GM12878 (cell line): Measurements from ENCODE around the gene COL13A1. TPM values are rescaled to one million over a fixed set of nuclear protein-coding genes. Genes with fewer than 3 reads are reported as not detected.

Experiments used
- ATAC-seq: fragments of 200-7000 bp; cut with Tn5 transposase; 3 replicates; pipeline ENCODE4 v1.9.1; 2020; ENCODE audit warnings: mild to moderate bottlenecking, moderate library complexity
- BruUV-seq: library from RNA; stranded (reverse); fragments of 400-500 nt; replicated peaks from 2 replicates; lab custom pipeline; 2021; lab: Mats Ljungman, UMichigan
- CTCF ChIA-PET: fragments of 300-600 bp; sonication (Branson Sonifier 250); formaldehyde crosslinking; extraction: SDS; loops from one replicate; lab custom pipeline; 2021; ENCODE audit warnings: inconsistent platforms; lab: Yijun Ruan, JAX
- POLR2A ChIA-PET: fragments of 350-600 bp; formaldehyde crosslinking; extraction: SDS; loops from one replicate; lab custom pipeline; 2021; ENCODE audit warnings: inconsistent platforms; lab: Charles Lee
- RAD21 ChIA-PET: fragments of 300-600 bp; sonication (Branson Sonifier 250); formaldehyde crosslinking; loops from one replicate; lab custom pipeline; 2023; ENCODE audit warnings: antibody characterized with exemption; ENCODE audit not compliant: unreplicated experiment; lab: Charles Lee
- SMC1A ChIA-PET: fragments of 300-600 bp; sonication (Branson Sonifier 250); formaldehyde crosslinking; loops from one replicate; lab custom pipeline; 2023; ENCODE audit not compliant: unreplicated experiment, uncharacterized antibody; lab: Charles Lee
- DNase-seq: peaks from one replicate; pipeline ENCODE4 v3.0.0-alpha.2; 2011; ENCODE audit warnings: low read depth, low spot score
- FAIRE-seq: peaks from 3 replicates; lab custom pipeline; 2011; peaks lifted over from hg19 to GRCh38; lab: Jason Lieb, UNC
- H2AFZ ChIP-seq: 2 replicates; pipeline ENCODE4 v1.6.0; 2011; ENCODE audit warnings: low read depth, low read length, control low read depth; ENCODE audit not compliant: control insufficient read depth
- H3K27ac ChIP-seq: 2 replicates; pipeline ENCODE4 v1.5.1; 2011; ENCODE audit warnings: control low read depth; ENCODE audit not compliant: control insufficient read depth, insufficient read depth
- H3K27me3 ChIP-seq, 2 experiments: replicated peaks in 1 of 2; 2 replicates each; pipeline versions ENCODE4 v1.6.0 to v1.6.1; 2011; ENCODE audit warnings: low read length in 1 of 2; ENCODE audit not compliant: control insufficient read depth in 2 of 2, insufficient read depth in 2 of 2
- H3K36me3 ChIP-seq, 2 experiments: 2 replicates each; pipeline ENCODE4 v1.5.1; 2011; ENCODE audit warnings: low read length in 1 of 2; ENCODE audit not compliant: control insufficient read depth in 2 of 2, insufficient read depth in 2 of 2
- H3K4me1 ChIP-seq: 2 replicates; pipeline ENCODE4 v1.6.1; 2011; ENCODE audit warnings: mild to moderate bottlenecking, low read length, moderate library complexity, mixed read lengths; ENCODE audit not compliant: control insufficient read depth, insufficient read depth
- H3K4me2 ChIP-seq: 2 replicates; pipeline ENCODE4 v1.6.0; 2011; ENCODE audit warnings: control low read depth; ENCODE audit not compliant: control insufficient read depth, insufficient read depth
- H3K4me3 ChIP-seq: fragments of 200-600 bp; sonication (generic); 2 replicates; pipeline ENCODE4 v1.5.1; 2016
- H3K79me2 ChIP-seq: 2 replicates; pipeline ENCODE4 v1.6.0; 2011; ENCODE audit warnings: low read length; ENCODE audit not compliant: control insufficient read depth, insufficient read depth
- H3K9ac ChIP-seq: 2 replicates; pipeline ENCODE4 v1.8.0; 2011; ENCODE audit warnings: low read length, control low read depth, mixed read lengths; ENCODE audit not compliant: control insufficient read depth, insufficient read depth
- H3K9me3 ChIP-seq: replicated peaks from 3 replicates; pipeline ENCODE4 v1.5.1; 2011; ENCODE audit warnings: mild to moderate bottlenecking, low read length; ENCODE audit not compliant: control insufficient read depth, insufficient read depth
- H4K20me1 ChIP-seq: 2 replicates; pipeline ENCODE4 v1.6.0; 2011; ENCODE audit not compliant: control insufficient read depth, insufficient read depth
- ATF3 ChIP-seq: IDR thresholded peaks from 2 replicates; pipeline ENCODE4 v1.6.1; 2011; ENCODE audit warnings: low read depth, mild to moderate bottlenecking, low read length, moderate library complexity, borderline replicate concordance; ENCODE audit errors: extremely low read depth
- BCL11A ChIP-seq: IDR thresholded peaks from 2 replicates; pipeline ENCODE4 v1.6.1; 2011; ENCODE audit warnings: low read depth, low read length
- CBFB ChIP-seq: IDR thresholded peaks from 2 replicates; pipeline ENCODE4 v1.6.1; 2016; ENCODE audit warnings: antibody characterized with exemption, low read depth
- CBX5 ChIP-seq: sonication (generic); IDR thresholded peaks from 2 replicates; pipeline ENCODE4 v1.6.1; 2016; ENCODE audit warnings: low read depth, moderate library complexity, mild to moderate bottlenecking, inconsistent platforms
- DPF2 ChIP-seq: fragments of 450-650 bp; IDR thresholded peaks from 2 replicates; pipeline ENCODE4 v1.6.1; 2017; ENCODE audit warnings: mild to moderate bottlenecking
- HDAC6 ChIP-seq: fragments of 200-600 bp; sonication (generic); IDR thresholded peaks from one replicate; pipeline ENCODE4 v1.8.0; 2017; ENCODE audit warnings: antibody characterized with exemption; ENCODE audit not compliant: unreplicated experiment
- IKZF1 ChIP-seq: fragments of 450-650 bp; conservative IDR thresholded peaks from 2 replicates; pipeline ENCODE4 v1.6.1; 2017; ENCODE audit warnings: antibody characterized with exemption, mild to moderate bottlenecking
- MLLT1 ChIP-seq: fragments of 450-650 bp; IDR thresholded peaks from 2 replicates; pipeline ENCODE4 v1.6.1; 2016; ENCODE audit warnings: mild to moderate bottlenecking
- MTA2 ChIP-seq: fragments of 450-650 bp; IDR thresholded peaks from 2 replicates; pipeline ENCODE4 v1.6.1; 2016; ENCODE audit warnings: low read depth, mild to moderate bottlenecking, moderate library complexity
- NFXL1 ChIP-seq: fragments of 450-650 bp; IDR thresholded peaks from 2 replicates; pipeline ENCODE4 v1.6.1; 2017; ENCODE audit warnings: antibody characterized with exemption, mild to moderate bottlenecking, borderline replicate concordance
- PML ChIP-seq: IDR thresholded peaks from 2 replicates; pipeline ENCODE4 v1.6.1; 2012; ENCODE audit warnings: low read length, inconsistent platforms
- POLR2A ChIP-seq: IDR thresholded peaks from 2 replicates; pipeline ENCODE4 v1.6.1; 2011; ENCODE audit warnings: low read depth, mild to moderate bottlenecking, low read length
- POU2F2 ChIP-seq: IDR thresholded peaks from 3 replicates; pipeline ENCODE4 v1.6.1; 2011; ENCODE audit warnings: low read depth, mild to moderate bottlenecking, low read length, borderline replicate concordance
- RAD21 ChIP-seq: IDR thresholded peaks from 2 replicates; pipeline ENCODE4 v1.6.1; 2011; ENCODE audit warnings: mild to moderate bottlenecking, low read depth, low read length, moderate library complexity; ENCODE audit not compliant: insufficient read depth
- REST ChIP-seq: IDR thresholded peaks from 2 replicates; pipeline ENCODE4 v1.6.1; 2012; ENCODE audit warnings: mild to moderate bottlenecking, low read depth, low read length
- RUNX3 ChIP-seq: IDR thresholded peaks from 2 replicates; pipeline ENCODE4 v1.6.1; 2012; ENCODE audit warnings: low read length, inconsistent platforms
- SIN3A ChIP-seq: IDR thresholded peaks from 2 replicates; pipeline ENCODE4 v1.6.1; 2012; ENCODE audit warnings: low read depth, low read length, improper control_type of control experiment
- SREBF1 ChIP-seq: IDR thresholded peaks from 2 replicates; pipeline ENCODE4 v1.6.1; 2012; ENCODE audit warnings: mild to moderate bottlenecking, low read length
- SREBF2 ChIP-seq: IDR thresholded peaks from 2 replicates; pipeline ENCODE4 v1.6.1; 2012; ENCODE audit warnings: mild to moderate bottlenecking, low read length
- ZNF622 ChIP-seq: fragments of 450-650 bp; IDR thresholded peaks from 2 replicates; pipeline ENCODE4 v1.6.1; 2017; ENCODE audit warnings: mild to moderate bottlenecking, inconsistent platforms
- WGBS: methylation state at CpG from one replicate; pipeline ENCODE4 v1.1.6; 2016; ENCODE audit warnings: low lambda C conversion rate; ENCODE audit not compliant: insufficient replicate concordance, insufficient coverage; ENCODE audit errors: missing lambda C conversion rate; 5-methylcytosine and 5-hydroxymethylcytosine counted together
- in situ Hi-C: fragments of 300-500 bp; cut with MboI; formaldehyde crosslinking; loops from 9 replicates; pipeline ENCODE4 v1.14.3; 2018; ENCODE audit warnings: mixed read lengths
- intact Hi-C: fragments of 100-400 bp; cut with micrococcal nuclease; formaldehyde crosslinking; loops from one replicate; pipeline ENCODE4 v1.14.2; 2022; ENCODE audit not compliant: unreplicated experiment
- polyA plus RNA-seq, 11 experiments: library from polyadenylated mRNA; depleted of rRNA in 4 of 11; unstranded in 6 of 11; stranded (reverse) in 5 of 11; fragments of >200 nt; fragmentation: Nextera tagmentation in 4 of 11; fragmentation: Illumina TruSeq in 1 of 11; extraction: Ambion mirVana in 4 of 11; extraction: Trizol in 1 of 11; gene quantifications; 1 replicate in 1 of 11; 2 replicates in 10 of 11; pipeline versions ENCODE4 v1.2.1 to v1.2.3, GENCODE V29; 2011 to 2016; ENCODE audit warnings: inconsistent platforms in 2 of 11, missing spikeins in 2 of 11, low read depth in 1 of 11
- total RNA-seq, 4 experiments: library from RNA; depleted of rRNA in 3 of 4; stranded (reverse); fragments of >200 nt in 3 of 4; fragmentation: Illumina TruSeq in 1 of 4; extraction: Trizol in 1 of 4; gene quantifications; 2 replicates each; pipeline versions ENCODE4 v1.2.1 to v1.2.3, GENCODE V29; 2013 to 2021

The COL13A1 gene
- total and polyA plus RNA-seq, 10 of the 15 experiments (the other 5 are each of a cell fraction or from before 2014, with no cell fraction given), result 0.03 to 0.15 (median 0.05) TPM; not detected in 7

DNA sequence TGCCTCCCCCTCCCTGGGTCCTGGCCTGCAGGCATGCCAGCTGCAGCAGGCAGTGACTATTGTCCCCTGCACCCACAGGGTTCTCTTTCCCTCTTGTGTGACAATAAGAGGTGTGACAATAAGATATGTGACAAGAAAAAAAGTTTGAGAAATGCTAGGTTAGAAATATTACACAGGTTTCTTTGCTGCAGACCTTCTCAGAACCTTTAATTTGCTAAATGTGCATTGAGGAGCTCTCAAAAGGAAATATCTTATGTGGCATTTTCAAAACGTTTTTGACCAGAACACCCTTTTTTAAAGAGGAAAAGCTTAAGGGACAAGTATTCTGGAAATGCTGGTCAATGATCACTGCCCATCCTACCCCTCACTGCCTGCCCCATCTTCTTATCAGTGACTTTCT, 117.5 kb downstream of the COL13A1 start:
- ChIA-PET SMC1A (interaction anchor here (0.6 kb wide), 1 partner anchor 56 kb away, joined by 3 read pairs; no protein-coding TSS in a partner anchor), POLR2A (no interaction called here), CTCF (no interaction called here)
- Histone ChIP-seq H4K20me1 (no peaks in the 10 kb centered on the region), H3K36me3 (no peaks in the 10 kb centered on the region), H3K4me3 (no peak overlapping the region), H3K9me3 (no peaks in the 10 kb centered on the region), H3K27me3 (peaks cover 0 to 2% of the 10 kb centered on the region in 2 experiments; a peak in 2 of 4 replicates), H3K4me2 (no peak overlapping the region)
- WGBS, result 0% methylated on average over 1 of the region's 1 CpG
- no peak for FAIRE-seq
- intact Hi-C loops, result loop anchor here (10.0 kb wide), 1 partner anchor 404 kb away; no protein-coding TSS in a partner anchor
- TF ChIP-seq RAD21 (no peak), ZNF622 (no peak), IKZF1 (no peak), CBX5 (no peak), SREBF1 (no peak), SIN3A (no peak), REST (no peak), NFXL1 (no peak), SREBF2 (no peak), POU2F2 (no peak), MLLT1 (no peak), CBFB (no peak), PML (no peak), MTA2 (no peak), ATF3 (no peak), RUNX3 (no peak), HDAC6 (no peak), POLR2A (no peak), DPF2 (no peak), BCL11A (no peak)
- TF ChIP-seq, all 136 proteins: peak for 0
- DNase-seq (no peak), ATAC-seq (no peak)
- H3K4me1 ChIP-seq, result no peaks in the 10 kb centered on the region
- H3K27ac ChIP-seq, result no peak overlapping the region
- H3K9ac ChIP-seq, result no peak overlapping the region
- no peak overlapping the region for H2AFZ ChIP-seq
- RAD21 ChIA-PET, result no interaction called here
- no TSS peak for BruUV-seq
- no peaks in the 10 kb centered on the region for H3K79me2 ChIP-seq
- in situ Hi-C loops, result no loop called here
